ENCODE measurements around the gene LSS. TPM values are rescaled to one million over a fixed set of nuclear protein-coding genes. Genes with fewer than 3 reads are reported as not detected.
"Not testable (repeated sequence)": the region's sequence is repeated elsewhere in the genome, so short reads cannot be mapped to it uniquely, and the experiment has no call there.

Gene LSS
- total RNA-seq, 1 donor from 2014 or later, result 30.5 TPM

DNA sequence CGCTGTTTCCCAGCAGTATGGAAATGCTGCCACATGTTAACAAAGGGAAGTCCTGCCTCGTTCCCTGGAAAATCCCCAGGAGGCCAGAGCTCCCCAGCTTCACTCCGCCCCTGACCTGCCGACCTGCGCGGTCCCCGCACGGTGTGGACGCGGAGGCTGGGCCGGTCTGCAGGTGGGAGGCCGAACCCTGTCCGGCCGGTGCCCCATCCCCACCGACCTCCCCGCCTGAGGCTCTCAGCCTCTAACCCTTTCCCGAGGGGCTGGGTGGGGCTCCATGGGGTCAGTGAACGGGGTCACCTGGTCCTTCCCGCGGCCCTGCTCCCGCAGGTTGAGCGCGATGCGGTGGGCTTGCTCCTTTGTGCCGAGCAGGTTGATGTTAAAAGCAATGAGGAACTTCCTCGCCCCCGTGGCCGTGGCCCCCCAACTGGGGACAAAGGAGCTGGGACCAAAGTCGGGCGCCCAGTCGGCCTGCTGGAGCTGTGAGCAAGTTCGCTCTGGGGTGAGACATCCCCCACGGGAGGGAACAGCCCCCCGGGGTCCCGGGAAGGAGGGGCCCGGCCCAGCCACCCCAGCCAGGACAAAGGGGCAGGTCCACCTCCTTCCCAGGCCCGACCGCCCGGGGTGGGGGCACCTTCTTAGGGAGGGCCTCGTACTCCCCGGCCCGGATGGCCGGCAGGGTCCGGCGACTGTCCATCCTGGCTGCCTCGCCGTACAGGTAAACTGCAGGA lies 77.1 kb downstream of the LSS start:
- no peak overlapping the region for H3K27ac Mint-ChIP-seq
- H3K4me1 Mint-ChIP-seq (ENCODE audit: low read depth), result no peaks in the 10 kb centered on the region
- no peak overlapping the region for H3K4me3 Mint-ChIP-seq (ENCODE audit: low read depth)
- intact Hi-C loops (cut with micrococcal nuclease), result no loop called here
- H3K9me3 Mint-ChIP-seq, result no peaks in the 10 kb centered on the region
- H3K36me3 Mint-ChIP-seq (ENCODE audit: low read depth), result no peaks in the 10 kb centered on the region
- H3K27me3 Mint-ChIP-seq (ENCODE audit: low read depth), result no peaks in the 10 kb centered on the region
- DNase-seq (ENCODE audit: low spot score), result no peak

DNA sequence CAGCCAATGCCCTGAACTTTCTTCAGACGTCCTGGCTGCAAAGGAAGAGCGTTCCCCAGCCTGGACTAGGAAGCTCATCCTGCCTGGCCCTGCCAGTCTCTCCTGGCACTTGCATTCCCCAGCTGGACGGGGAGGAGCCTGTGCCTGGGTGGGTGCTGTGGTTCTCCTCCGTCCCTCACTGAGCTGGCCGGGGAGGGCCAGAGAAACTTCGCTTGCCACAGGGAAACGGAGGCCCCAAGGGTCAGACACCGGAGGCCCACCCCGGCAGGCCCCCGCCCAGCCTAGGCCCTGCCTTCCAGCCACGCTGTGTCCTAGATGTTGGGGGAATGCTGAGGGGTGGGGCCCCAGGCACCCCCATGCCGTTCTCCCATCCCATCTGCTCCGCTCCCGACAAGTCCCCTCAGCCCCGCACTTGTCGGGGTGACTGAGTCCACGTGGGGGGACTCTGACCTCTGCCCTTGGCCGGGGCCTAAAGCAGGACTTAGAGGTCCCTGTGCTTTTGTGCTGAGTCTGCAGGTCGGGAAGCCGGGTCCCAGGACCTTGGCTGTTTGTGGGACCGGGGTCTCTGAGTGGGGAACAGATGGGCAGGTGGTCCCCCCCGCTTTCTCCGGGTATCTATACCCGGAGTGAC lies 78.0 kb downstream of the LSS start:
- H3K27ac Mint-ChIP-seq, result no peak overlapping the region
- H3K4me1 Mint-ChIP-seq (ENCODE audit: low read depth), result no peaks in the 10 kb centered on the region
- intact Hi-C loops (cut with micrococcal nuclease), result no loop called here
- no peak overlapping the region for H3K4me3 Mint-ChIP-seq (ENCODE audit: low read depth)
- H3K27me3 Mint-ChIP-seq (ENCODE audit: low read depth), result no peaks in the 10 kb centered on the region
- H3K9me3 Mint-ChIP-seq, result no peaks in the 10 kb centered on the region
- H3K36me3 Mint-ChIP-seq (ENCODE audit: low read depth), result no peaks in the 10 kb centered on the region
- no peak for DNase-seq (ENCODE audit: low spot score)

DNA sequence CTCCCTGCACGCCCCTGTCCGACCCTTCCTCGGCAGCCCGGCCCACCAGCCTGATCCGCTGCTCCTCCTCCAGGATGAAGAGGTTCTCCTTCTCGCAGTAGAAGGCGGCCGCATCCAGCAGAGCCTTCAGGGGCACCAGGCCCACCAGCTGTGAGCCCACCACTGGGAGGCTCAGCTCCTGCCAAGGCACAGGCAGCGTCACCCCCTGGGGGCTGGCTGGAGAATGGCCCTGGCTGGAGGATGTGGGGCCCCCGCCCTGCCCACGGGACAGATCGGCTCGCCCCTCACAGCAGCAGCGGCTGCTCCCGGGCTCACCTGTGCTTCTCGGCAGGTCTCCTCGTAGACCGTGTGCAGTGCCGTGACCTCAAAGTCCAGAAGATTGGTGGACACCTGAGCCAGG lies 78.5 kb downstream of the LSS start:
- Mint-ChIP-seq H3K36me3 (ENCODE audit: low read depth) (no peaks in the 10 kb centered on the region), H3K9me3 (no peaks in the 10 kb centered on the region), H3K27ac (no peak overlapping the region), H3K4me3 (ENCODE audit: low read depth) (no peak overlapping the region), H3K4me1 (ENCODE audit: low read depth) (no peaks in the 10 kb centered on the region), H3K27me3 (ENCODE audit: low read depth) (no peaks in the 10 kb centered on the region)
- no peak for DNase-seq (ENCODE audit: low spot score)
- intact Hi-C loops (cut with micrococcal nuclease), result no loop called here

DNA sequence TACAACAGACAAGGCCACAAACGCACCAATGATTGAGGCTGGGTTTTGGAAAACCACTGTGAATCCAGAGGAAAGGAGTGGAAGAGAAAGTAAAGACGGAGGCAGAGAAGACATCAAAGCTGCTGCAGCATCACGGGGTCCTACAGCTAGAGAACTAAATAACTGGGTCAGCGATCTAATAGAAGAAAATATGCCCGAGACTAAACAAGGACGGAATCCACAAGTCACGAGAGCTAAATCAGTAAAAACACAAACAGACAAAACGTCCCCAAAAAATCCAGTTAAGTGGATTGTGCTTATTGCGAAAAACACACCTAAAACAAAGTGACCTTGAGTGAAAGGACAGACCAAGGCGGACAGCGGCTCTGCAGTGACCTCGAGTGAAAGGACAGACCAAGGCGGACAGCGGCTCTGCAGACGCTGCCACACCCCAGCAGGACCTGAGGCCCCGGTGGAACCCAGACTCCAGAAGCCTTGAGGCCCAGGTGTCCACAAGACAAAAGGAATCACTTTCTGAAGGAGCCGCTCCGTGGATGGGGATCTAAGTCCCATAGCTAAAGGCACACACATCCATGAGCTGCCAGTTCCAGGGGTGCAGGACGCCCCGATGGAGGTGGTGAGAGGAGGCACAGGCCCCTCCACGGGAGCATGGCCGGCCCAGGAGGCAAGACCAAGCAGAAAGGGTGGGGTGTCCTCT lies 79.2 kb downstream of the LSS start:
- DNase-seq (ENCODE audit: low spot score), result no peak
- no peak overlapping the region for H3K27ac Mint-ChIP-seq
- no peaks in the 10 kb centered on the region for H3K27me3 Mint-ChIP-seq (ENCODE audit: low read depth)
- no peaks in the 10 kb centered on the region for H3K36me3 Mint-ChIP-seq (ENCODE audit: low read depth)
- peaks cover 4% of the 10 kb centered on the region for H3K4me1 Mint-ChIP-seq (ENCODE audit: low read depth)
- no peaks in the 10 kb centered on the region for H3K9me3 Mint-ChIP-seq
- H3K4me3 Mint-ChIP-seq (ENCODE audit: low read depth), result no peak overlapping the region
- intact Hi-C loops (cut with micrococcal nuclease), result no loop called here

DNA sequence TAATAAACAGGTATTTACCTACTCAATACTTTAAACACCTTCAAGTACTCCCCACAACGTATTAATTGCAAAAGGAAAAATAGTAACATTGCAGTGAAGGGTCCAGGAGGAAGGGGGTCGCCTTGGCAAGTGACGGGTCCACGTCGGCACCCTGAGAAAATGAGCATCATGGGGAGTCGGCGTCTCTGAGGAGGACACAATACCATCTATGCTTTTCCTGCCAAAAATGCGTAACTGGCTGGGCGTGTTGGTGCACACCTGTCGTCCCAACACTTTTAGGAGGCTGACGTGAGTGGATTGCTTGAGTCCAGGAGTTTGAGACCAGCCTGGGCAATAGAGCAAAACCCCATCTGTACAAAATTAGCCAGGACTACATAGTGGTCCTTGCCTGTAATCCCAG lies 80.5 kb downstream of the LSS start:
- no peak for DNase-seq (ENCODE audit: low spot score)
- Mint-ChIP-seq H3K4me3 (ENCODE audit: low read depth) (no peak overlapping the region), H3K27ac (no peak overlapping the region), H3K27me3 (ENCODE audit: low read depth) (no peaks in the 10 kb centered on the region), H3K4me1 (ENCODE audit: low read depth) (peaks cover 10% of the 10 kb centered on the region), H3K9me3 (no peaks in the 10 kb centered on the region), H3K36me3 (ENCODE audit: low read depth) (no peaks in the 10 kb centered on the region)
- intact Hi-C loops (cut with micrococcal nuclease), result no loop called here

DNA sequence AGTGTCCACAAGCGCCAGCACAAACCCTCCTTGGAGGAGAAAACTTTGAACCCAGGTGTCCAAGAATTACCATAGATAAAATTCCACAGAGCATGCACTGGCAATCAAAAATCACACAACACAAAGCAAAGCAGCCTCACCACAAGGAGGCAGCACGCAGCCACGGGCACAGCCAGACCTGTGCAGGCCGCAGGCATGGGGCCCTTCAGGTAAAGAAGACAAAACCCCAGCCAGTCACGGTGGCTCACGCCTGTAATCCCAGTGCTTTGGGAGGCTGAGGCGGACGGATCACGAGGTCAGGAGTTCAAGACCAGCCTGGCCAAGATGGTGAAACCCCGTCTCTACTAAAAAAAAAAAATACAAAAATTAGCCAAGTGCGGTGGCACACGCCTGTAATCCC lies 81.1 kb downstream of the LSS start:
- H3K27ac Mint-ChIP-seq; H3K36me3 Mint-ChIP-seq (ENCODE audit: low read depth); intact Hi-C loops (cut with micrococcal nuclease); H3K27me3 Mint-ChIP-seq (ENCODE audit: low read depth); H3K4me3 Mint-ChIP-seq (ENCODE audit: low read depth); H3K9me3 Mint-ChIP-seq: not testable (repeated sequence)
- peaks cover 10% of the 10 kb centered on the region for H3K4me1 Mint-ChIP-seq (ENCODE audit: low read depth)
- peak; percentile 26 for DNase-seq (ENCODE audit: low spot score)

DNA sequence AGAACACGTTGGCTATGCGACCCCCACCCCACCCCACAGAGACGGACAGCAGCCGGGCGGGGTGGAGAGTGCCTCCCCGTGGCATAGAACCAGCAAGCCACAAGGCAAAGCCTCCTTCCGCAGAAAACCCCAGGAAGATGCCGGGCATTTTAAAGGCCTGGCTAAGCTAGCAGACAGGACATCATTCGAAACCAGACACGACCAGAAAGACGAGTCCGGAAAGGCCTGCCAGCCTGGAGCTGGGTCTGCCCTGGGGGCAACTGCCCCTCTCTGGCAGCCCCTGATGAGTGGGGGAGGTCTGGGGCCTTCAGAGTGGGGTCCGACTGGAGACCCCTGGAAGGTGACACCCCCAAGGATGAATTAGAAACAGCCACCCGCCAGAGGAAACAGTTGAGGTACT lies 81.7 kb downstream of the LSS start:
- Mint-ChIP-seq H3K9me3 (no peaks in the 10 kb centered on the region), H3K36me3 (ENCODE audit: low read depth) (no peaks in the 10 kb centered on the region), H3K27ac (no peak overlapping the region), H3K4me3 (ENCODE audit: low read depth) (no peak overlapping the region), H3K27me3 (ENCODE audit: low read depth) (no peaks in the 10 kb centered on the region), H3K4me1 (ENCODE audit: low read depth) (peaks cover 10% of the 10 kb centered on the region)
- no peak for DNase-seq (ENCODE audit: low spot score)
- intact Hi-C loops (cut with micrococcal nuclease), result no loop called here

DNA sequence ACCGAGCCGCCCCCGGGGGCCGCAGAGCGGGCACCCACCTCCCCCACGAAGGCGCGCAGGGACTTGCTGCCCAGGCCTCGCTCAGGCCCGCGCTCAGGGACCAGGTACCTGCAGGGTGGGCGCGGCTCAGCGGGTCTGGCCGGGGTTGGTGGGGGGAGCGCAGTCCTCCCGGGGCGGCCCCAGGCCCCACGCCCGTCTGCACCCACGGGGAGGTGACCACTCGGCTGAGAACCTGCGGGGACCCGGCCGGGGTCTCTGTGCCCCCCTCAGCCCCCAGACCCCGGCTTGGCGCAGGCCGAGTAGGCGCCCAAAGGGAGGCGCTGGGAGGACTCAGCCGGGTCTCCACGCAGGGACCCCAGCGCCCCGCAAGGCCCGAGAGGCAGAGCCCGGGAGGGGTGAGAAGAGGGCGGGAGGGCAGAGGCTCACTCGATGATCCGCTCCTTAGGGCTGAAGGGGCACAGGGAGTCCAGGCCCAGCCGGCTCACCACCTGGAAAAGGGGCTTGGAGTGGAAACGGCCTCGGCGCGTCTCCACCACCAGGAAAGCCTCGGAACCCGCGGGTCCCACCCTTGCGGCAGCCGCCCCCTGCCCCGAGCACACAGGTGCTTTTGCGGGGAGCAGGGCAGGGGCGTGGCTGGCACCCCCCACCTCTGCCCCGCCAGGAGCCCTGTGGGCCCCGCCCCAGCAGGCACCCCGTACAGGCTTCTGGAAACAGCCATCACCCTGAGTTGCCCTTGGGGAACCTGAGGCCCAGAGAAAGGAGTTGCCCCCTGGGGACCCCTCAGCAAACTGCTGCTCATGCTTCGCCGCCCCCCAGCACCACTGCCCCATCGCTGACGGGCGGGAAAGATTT lies 82.5 kb downstream of the LSS start:
- DNase-seq (ENCODE audit: low spot score), result no peak
- no peaks in the 10 kb centered on the region for H3K27me3 Mint-ChIP-seq (ENCODE audit: low read depth)
- intact Hi-C loops (cut with micrococcal nuclease), result no loop called here

DNA sequence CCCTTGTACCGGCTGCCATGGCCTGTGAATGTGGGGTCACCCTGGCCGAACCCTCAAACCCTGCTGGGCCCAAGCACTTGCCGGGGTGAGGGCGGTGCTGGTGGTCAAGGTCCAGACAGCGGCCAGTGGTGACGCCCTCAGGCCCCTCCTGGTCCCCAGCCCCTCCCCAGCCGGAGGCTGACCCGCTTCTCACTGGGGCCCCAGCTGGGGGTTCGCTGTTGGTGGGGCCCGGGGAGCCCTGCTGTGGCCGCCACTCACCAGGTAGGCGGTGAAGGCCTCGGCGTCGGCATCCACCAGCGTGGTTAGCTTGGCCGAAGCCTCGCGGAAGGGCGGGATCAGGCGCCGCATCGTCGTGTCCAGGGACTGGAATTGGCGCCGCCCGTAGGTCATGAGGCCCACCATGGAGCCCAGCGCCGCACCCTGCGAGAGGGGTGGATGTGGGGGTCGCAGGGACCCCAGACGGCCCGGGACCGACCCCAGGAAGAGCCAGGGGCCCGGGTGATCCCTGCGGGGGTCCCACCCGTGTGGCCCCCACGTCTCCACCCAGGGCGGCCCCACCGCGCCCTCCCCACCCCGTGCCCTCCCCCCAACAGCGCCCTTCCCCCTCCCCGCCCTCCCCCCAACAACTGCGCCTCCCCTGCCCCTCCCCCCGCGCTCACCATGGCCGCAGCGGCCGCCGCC lies 83.3 kb downstream of the LSS start:
- Mint-ChIP-seq H3K4me3 (ENCODE audit: low read depth) (no peak overlapping the region), H3K4me1 (ENCODE audit: low read depth) (peaks cover 10% of the 10 kb centered on the region), H3K9me3 (no peaks in the 10 kb centered on the region), H3K36me3 (ENCODE audit: low read depth) (no peaks in the 10 kb centered on the region), H3K27ac (no peak overlapping the region), H3K27me3 (ENCODE audit: low read depth) (no peaks in the 10 kb centered on the region)
- intact Hi-C loops (cut with micrococcal nuclease), result no loop called here
- DNase-seq (ENCODE audit: low spot score), result no peak

More for the DNA sequence above, 82.5 kb downstream of the LSS start:
- Mint-ChIP-seq H3K4me3 (ENCODE audit: low read depth) (no peak overlapping the region), H3K4me1 (ENCODE audit: low read depth) (peaks cover 10% of the 10 kb centered on the region), H3K27ac (no peak overlapping the region), H3K9me3 (no peaks in the 10 kb centered on the region), H3K36me3 (ENCODE audit: low read depth) (no peaks in the 10 kb centered on the region)

DNA sequence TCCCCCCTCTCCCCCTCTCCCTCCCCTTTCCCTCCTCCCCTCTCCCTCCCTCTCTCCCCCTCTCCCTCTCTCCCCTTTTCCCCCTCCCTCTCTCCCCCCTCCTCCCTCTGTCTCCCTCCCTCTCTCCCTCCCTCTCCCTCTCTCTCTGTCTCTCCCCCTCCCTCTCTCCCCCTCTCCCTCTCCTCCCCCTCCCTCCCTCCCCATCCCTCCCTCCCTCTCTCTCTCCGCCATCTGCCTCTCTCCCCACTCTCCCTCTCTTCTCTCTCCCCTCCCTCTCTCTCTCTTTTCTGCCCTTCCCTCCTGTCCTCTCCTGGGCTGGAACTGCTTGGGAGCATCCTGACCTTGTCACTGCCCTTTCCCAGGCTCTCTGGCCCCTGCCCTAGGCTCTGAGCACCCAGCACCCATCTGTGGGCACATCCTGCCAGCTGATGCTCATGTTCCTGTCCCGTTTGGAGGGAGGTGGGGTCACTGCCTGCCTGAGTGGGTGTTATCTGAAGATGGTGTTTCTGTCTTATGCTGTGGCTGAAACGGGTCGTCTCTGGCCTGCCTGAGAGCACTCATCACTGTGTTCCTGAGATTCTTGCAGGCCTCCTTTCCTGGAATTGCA lies 84.0 kb downstream of the LSS start:
- Mint-ChIP-seq H3K27ac (peak overlapping the region; percentile 86), H3K4me1 (ENCODE audit: low read depth) (peaks cover 10% of the 10 kb centered on the region), H3K9me3 (no peaks in the 10 kb centered on the region), H3K4me3 (ENCODE audit: low read depth) (no peak overlapping the region), H3K27me3 (ENCODE audit: low read depth) (no peaks in the 10 kb centered on the region), H3K36me3 (ENCODE audit: low read depth) (no peaks in the 10 kb centered on the region)
- DNase-seq (ENCODE audit: low spot score), result no peak
- intact Hi-C loops (cut with micrococcal nuclease), result loop anchor here (5.0 kb wide), 1 partner anchor 172 kb away; no protein-coding TSS in a partner anchor

DNA sequence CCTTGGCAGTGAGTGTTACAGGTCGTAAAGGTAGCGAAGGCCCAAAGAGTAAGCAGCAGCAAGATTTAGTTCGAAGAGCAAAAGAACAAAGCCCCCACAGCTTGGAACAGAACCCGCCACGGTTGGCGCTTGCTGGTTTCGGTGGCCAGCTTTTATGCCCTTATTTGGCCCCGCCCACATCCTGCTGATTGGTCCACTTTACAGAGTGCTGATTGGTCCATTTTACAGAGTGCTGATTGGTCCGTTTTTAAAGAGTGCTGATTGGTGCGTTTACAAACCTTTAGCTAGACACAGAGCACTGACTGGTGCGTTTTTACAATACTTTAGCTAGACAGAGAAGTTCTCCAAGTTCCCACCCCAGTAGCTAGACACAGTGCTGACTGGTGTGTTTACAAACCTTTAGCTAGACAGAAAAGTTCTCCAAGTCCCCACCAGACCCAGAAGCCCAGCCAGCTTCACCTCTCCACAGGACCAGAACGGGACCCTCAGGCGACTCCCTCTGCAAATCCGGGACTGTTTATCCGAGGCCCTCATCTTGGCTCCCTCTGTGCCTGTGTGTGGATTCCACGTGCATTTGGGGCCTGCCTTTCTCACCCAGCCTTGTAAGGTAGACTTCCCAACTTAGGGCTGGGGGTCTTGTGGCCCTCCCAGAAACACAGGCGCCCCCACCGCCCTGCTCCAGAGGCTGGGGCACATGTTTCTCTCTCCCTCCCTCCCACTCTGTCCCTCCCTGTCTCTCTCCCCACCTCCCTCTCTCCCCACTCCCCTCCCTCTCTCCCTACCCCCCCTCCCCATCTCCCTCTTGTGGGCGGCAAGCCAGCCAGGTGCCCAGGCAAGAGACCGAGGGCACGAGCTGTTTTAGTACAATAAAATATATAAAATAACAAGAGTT lies 85.7 kb downstream of the LSS start:
- no peak for DNase-seq (ENCODE audit: low spot score)
- Mint-ChIP-seq H3K9me3 (no peaks in the 10 kb centered on the region), H3K4me3 (ENCODE audit: low read depth) (no peak overlapping the region), H3K27me3 (ENCODE audit: low read depth) (no peaks in the 10 kb centered on the region), H3K27ac (no peak overlapping the region), H3K36me3 (ENCODE audit: low read depth) (no peaks in the 10 kb centered on the region), H3K4me1 (ENCODE audit: low read depth) (peaks cover 10% of the 10 kb centered on the region)
- intact Hi-C loops (cut with micrococcal nuclease), result loop anchor here (2.0 to 5.0 kb wide), 3 partner anchors 42 to 171 kb away; partner anchors contain the start of genes LSS and SPATC1L

All from activated T-helper 2 cell treated with anti-CD3 and anti-CD28 coated beads, Interferon-gamma antibody, Interleukin-2, Interleukin-4, amounts not matched to agents 10 μg/mL and 5 μg/mL and 100 μg/mL, durations not matched to agents 14 hours and 24 hours and 36 hours (primary cell).